Gastrocnemius medialis (tissue), 4 donors: ENCODE results near the gene BSPRY.

ENCODE experiments used
- CTCF ChIP-seq, 5 experiments: fragments of 450-650 bp in 3 of 5; fragments of 200-600 bp in 2 of 5; sonication (generic) in 2 of 5; IDR thresholded peaks in 4 of 5; conservative IDR thresholded peaks in 1 of 5; 1 replicate in 4 of 5; 2 replicates in 1 of 5; pipeline ENCODE4 v1.5.1; 2016 to 2019; ENCODE audit warnings: antibody characterized with exemption in 5 of 5, mild to moderate bottlenecking in 3 of 5, moderate library complexity in 3 of 5
- POLR2A ChIP-seq, 2 donors: fragments of 450-650 bp; IDR thresholded peaks; one replicate each; pipeline ENCODE4 v1.6.1; 2017; ENCODE audit warnings: antibody characterized with exemption in 2 of 2, mild to moderate bottlenecking in 2 of 2, moderate library complexity in 2 of 2

- no peak for TF ChIP-seq POLR2A (IDR thresholded peaks at IDR 0.05)
- TF ChIP-seq CTCF (IDR thresholded peaks at IDR 0.05 in 4 of 5, conservative IDR thresholded peaks at IDR 0.05 in 1 of 5): no peak
These were observed 42.8 kb upstream of the BSPRY start for GRCh38 chr9:113306566-113306965.
